HG03060 (cell line): ENCODE measurements around the gene NEURL4.

Source experiments
- ATAC-seq: cut with Tn5 transposase; IDR thresholded peaks from one replicate; pipeline ENCODE4 v1.9.1; 2021; ENCODE audit warnings: low read depth, moderate number of reproducible peaks; ENCODE audit not compliant: unreplicated experiment

NEURL4 gene

GRCh38 chr17:7326186-7326585 lies 2.9 kb downstream of the NEURL4 start:
- no peak for ATAC-seq

DNA sequence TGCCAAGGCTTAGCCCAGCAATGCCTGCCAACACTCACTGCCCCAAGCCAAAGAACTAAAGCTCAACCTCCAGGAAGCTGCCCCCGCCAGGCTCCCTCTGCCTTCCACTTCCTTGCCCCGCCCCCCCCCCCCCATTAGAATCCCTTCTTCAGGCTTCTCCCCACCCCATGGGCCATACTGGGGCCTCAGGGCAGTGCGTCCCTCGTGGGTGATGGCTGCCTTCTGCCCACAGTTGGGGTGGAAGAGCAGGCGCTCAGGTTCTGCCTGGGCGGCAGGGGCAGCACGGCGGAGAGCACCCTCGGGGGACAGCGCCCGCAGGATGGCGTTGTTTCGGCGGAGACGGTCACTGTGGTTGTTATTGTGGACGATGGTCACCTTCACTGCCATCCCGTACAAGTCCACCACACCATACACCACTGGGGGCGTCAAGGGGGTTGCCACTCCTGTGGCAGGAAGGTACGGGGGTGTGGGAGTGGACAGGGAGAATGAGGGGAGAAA lies 4.1 kb downstream of the NEURL4 start:
- no peak for ATAC-seq

GRCh38 chr17:7324438-7324779 lies 4.7 kb downstream of the NEURL4 start:
- ATAC-seq = no peak

DNA sequence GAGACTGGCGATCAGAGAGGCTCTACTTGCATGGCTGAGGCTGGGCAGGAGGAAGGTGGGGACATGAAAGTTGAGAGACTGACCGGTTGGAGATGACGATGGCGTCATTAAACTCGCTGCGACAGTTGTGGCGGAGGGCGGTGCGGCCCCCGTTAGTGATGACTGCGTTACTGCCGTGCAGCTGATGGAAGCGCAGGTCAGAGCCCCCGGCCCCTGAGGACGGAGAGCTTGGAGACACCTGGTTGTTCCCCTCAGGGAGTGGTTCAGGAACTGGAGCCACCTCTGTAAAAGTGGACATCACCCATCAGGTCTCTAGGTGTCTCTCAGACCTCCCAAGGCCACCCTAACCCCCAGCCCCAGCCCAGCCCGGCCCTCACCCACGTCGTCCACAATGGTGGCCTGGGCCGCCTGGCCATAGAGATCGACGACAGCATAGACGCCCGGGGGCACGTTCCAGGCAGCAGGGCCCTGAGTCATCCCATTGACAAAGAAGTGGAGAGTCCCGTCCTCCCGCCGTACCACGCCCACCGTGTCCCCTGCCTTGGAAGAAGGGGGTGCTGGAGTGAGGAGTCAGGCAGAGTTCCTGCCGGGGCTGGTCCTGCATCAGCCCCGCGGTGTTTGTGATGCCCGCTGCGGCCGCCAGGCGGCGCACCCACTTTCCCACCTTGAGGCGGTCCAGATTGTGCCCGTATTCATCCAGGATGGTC lies 5.3 kb downstream of the NEURL4 start:
- ATAC-seq = no peak

DNA sequence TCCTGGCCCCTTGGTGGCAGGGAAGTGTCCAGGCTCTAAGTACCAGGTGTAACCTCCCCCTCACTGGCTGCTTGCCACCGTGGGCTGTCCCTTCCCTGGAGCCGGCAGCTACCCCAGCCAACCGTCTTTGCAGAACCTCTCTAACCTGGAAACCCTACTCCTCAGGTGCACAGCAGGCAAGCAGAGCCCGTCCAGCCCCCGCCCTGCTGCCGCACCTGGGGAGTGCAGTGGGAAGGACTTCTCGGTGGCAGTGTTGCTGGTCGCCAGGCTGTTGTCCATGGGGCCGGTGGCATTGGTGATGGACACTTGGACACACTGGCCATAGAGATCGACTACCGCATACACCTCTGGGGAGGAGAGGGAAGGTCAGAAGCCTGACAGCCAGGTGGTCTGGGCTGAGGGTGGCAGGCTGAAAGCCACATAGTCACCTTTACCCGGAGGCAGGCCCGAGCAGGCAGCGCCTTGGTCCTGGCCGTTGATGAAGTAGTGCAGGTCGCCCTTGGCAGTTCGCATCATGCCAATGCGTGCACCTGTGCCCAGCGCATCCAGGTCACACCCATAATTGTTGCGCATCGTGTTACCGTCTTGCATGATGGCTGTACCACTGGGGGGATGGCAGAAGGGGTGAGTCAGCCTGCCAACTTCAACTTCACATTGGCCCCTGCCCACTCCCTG lies 6.5 kb downstream of the NEURL4 start:
- no peak for ATAC-seq

GRCh38 chr17:7321466-7321865 lies 7.7 kb downstream of the NEURL4 start:
- ATAC-seq = no peak

DNA sequence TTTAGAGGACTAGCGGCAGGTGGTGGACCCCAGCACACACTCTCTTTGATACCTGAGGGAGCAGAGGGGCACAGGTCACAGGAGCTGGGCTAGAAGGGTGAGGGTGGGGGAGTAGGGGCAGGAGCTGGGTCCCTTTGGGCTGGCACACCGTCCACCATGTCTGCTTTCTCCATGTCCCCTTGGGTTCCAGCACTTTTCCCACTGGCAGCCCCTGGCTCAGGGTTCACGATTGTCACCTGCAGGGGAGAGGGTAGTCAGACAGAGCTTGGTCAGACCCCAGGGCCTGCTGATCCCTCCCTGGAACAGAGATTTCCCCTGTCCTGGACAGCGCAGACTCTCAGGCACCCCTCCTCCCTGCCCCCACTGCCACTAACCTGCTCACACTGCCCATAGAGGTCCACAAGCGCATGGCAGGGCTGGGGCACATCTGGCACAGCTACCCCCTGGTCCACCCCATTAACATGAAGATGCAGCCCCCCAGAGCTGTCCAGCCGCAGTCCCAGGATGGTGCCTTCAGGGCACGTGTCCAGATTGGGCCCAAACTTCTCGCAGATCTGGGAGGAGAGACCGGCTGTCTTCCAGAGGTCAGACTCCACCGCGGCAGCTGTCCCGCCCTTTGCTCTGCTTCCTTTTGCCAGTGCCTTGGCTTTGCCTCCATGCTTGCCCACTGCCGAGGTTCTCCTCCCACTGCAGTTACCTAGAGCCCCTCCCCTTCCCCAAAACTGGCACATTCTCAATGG lies 10.8 kb downstream of the NEURL4 start:
- ATAC-seq = no peak

GRCh38 chr17:7317161-7317803 lies 11.9 kb downstream of the NEURL4 start:
- ATAC-seq = no peak

- no peak for ATAC-seq
Observed at GRCh38 chr17:7315570-7316235, 13.4 kb downstream of the NEURL4 start.

GRCh38 chr17:7314719-7315569 lies 14.2 kb downstream of the NEURL4 start, which contains the start of gene GPS2:
Gene GPS2 (minus strand): TSS chr17:7315360. CDS start chr17:7315052, 308 bp downstream.
- no peak for ATAC-seq

GRCh38 chr17:7313890-7314718 lies 15.0 kb downstream of the NEURL4 start:
- ATAC-seq = no peak

- no peak for ATAC-seq
Observed at GRCh38 chr17:7313088-7313889, 15.8 kb downstream of the NEURL4 start.

DNA sequence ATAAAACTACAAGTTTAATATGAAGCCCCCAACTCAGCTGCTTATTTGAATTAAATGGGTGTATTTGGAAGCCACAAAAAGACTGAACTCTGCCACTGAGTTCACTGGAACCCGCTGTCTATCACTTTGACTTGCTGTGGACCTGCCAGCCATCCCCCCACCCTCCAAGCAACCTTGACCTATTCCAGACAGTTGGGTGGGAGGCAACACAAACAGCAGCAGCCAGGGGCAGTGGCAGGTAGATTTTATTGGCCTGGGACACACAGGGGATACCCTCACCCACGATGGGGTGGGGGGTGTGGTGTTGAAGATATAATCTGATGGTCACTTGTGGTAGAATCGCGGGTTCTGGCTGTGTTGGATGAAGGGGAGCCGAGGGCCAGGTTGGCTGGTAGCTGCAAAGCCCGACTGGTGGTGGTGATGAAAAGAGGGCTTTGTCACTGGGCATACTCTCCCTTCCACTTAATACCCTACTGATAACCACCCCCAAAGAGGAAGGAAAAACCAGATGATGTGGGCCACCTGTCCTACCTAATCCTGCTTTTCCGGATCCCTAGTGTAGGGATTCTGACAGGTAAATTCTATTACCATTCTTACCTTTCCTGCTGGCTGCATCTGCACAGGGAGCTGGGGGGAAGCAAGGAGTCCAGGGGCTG lies 16.6 kb downstream of the NEURL4 start:
- ATAC-seq = no peak

DNA sequence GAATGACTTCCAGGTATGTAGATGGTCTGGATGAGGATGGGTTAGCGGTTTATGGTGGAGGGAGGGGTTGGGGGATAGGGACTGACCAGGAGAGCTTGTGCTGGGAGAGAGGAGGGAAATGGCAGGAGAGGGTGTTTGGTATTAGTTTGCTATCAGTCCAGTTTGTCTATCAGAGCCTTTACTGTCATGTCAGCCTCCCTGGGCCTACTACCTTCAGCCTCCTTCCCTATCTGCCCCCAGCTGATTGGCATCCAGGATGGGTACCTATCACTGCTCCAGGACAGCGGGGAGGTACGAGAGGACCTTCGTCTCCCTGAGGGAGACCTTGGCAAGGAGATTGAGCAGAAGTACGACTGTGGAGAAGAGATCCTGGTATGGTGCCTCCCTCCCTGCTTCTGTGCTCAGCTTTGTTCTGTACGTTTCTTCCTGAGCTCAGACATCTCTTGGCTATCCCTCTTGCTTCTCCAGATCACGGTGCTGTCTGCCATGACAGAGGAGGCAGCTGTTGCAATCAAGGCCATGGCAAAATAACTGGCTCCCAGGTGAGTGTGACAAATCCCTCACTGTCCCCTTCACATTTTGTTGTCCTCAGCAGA lies 17.9 kb downstream of the NEURL4 start:
- ATAC-seq = no peak

GRCh38 chr17:7309628-7310027 lies 19.5 kb downstream of the NEURL4 start:
- no peak for ATAC-seq

DNA sequence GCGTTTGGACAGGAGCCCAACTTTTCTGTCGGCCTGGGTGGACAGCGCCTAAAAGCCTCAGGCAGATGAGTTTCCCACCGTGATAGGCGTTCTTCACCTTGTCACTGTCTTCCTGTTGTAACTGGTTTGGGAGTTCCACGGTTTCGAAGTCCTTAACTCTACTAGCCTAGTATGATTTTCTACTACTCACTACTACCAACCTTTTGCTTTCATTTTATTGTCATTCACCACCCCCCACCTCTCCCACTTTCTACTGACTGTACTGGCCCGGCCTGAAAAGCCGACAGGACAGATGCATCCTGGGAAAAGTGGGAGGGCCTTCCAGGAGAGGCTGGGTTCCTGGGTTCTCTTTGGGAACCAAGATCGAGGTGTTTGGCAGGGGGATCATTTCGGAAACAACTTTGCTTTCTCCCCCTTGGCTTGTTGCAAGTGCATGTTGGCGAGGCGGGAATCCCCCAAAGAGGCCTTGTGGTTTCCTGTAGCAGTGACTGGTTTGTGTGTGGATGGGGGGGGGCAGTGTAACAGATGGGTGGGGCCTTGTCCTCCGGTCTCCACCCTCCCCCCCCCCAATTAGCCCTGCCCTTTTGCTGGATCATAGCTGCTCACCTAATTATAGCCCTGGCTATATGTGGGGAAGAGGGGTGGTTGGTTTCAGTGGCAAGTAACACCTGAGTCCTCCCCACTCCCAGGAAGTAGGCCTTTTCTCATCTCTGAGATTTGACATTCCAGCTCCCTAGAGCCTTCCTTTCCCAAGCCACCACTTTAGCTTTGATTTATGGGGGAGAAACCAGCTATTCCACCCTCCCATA lies 20.3 kb downstream of the NEURL4 start:
- ATAC-seq = no peak
